ENCODE measurements around the gene ISOC1. TPM values are rescaled to one million over a fixed set of nuclear protein-coding genes. Genes with fewer than 3 reads are reported as not detected.

ISOC1 gene
- total RNA-seq, 1 experiment from 2014 or later, result 12.8 TPM

- no peak overlapping the region for H3K4me3 Mint-ChIP-seq (ENCODE audit: unreplicated experiment)
- no peaks in the 10 kb centered on the region for H3K9me3 Mint-ChIP-seq (ENCODE audit: unreplicated experiment)
- no peak for DNase-seq (ENCODE audit: unreplicated experiment)
- CTCF ChIA-PET, result interaction anchor here (0.8 to 3.9 kb wide), 7 partner anchors 10 to 949 kb away, joined by 3 to 22 read pairs (median 9); partner anchors contain the start of gene ISOC1
- intact Hi-C loops (cut with micrococcal nuclease), result no loop called here
- H3K27me3 Mint-ChIP-seq (ENCODE audit: insufficient read depth, unreplicated experiment), result no peaks in the 10 kb centered on the region
- H3K27ac Mint-ChIP-seq (ENCODE audit: low read depth, unreplicated experiment), result no peak overlapping the region
- TF ChIP-seq CTCF (IDR thresholded peaks at IDR 0.05; ENCODE audit: unreplicated experiment), result no peak
- no peaks in the 10 kb centered on the region for H3K4me1 Mint-ChIP-seq (ENCODE audit: insufficient read depth, unreplicated experiment)
- BruUV-seq (replicated peaks), result no TSS peak
- POLR2A ChIA-PET, result interaction anchor here (0.6 to 1.3 kb wide), 4 partner anchors 16 to 513 kb away, joined by 3 to 4 read pairs (median 4); partner anchors contain the start of gene ISOC1
- H3K36me3 Mint-ChIP-seq (ENCODE audit: insufficient read depth, unreplicated experiment), result no peaks in the 10 kb centered on the region
Measured at GRCh38 chr5:129118826-129119225, 24.3 kb downstream of the ISOC1 start.

DNA sequence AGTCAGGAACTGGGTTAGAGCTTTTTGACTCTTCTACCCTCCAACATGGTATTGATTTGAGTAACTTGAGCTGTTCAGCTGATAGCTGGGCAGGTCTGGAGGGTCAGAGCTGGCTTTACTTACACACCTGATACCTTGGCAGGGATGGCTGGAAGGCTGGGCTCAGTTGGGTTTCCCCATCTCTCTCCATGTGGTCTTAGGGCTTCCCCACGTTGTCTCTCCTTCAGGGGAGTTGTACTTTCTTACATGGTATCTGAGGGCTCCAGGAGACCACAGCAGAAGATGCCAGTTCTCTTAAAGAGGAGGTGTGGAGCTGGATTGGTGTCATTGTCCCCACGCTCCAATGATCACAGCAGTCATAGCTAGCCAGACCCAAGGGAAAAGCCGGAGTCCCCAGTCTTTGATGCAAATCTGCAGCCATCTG, 25.6 kb downstream of the ISOC1 start:
- BruUV-seq (replicated peaks), result no TSS peak
- Mint-ChIP-seq H3K36me3 (ENCODE audit: insufficient read depth, unreplicated experiment) (no peaks in the 10 kb centered on the region), H3K4me3 (ENCODE audit: unreplicated experiment) (no peak overlapping the region), H3K27ac (ENCODE audit: low read depth, unreplicated experiment) (no peak overlapping the region), H3K27me3 (ENCODE audit: insufficient read depth, unreplicated experiment) (no peaks in the 10 kb centered on the region), H3K4me1 (ENCODE audit: insufficient read depth, unreplicated experiment) (no peaks in the 10 kb centered on the region), H3K9me3 (ENCODE audit: unreplicated experiment) (no peaks in the 10 kb centered on the region)
- intact Hi-C loops (cut with micrococcal nuclease), result no loop called here
- no peak for TF ChIP-seq CTCF (IDR thresholded peaks at IDR 0.05; ENCODE audit: unreplicated experiment)
- ChIA-PET CTCF (interaction anchor here (0.7 to 2.9 kb wide), 6 partner anchors 9 to 651 kb away, joined by 3 to 11 read pairs (median 6); no protein-coding TSS in a partner anchor), POLR2A (interaction anchor here (1.3 kb wide), 1 partner anchor 26 kb away, joined by 4 read pairs; the partner anchor contains the start of gene ISOC1)
- DNase-seq (ENCODE audit: unreplicated experiment), result no peak

- no TSS peak for BruUV-seq (replicated peaks)
- intact Hi-C loops (cut with micrococcal nuclease), result no loop called here
- no peak overlapping the region for H3K27ac Mint-ChIP-seq (ENCODE audit: low read depth, unreplicated experiment)
- H3K4me1 Mint-ChIP-seq (ENCODE audit: insufficient read depth, unreplicated experiment), result peaks cover 8% of the 10 kb centered on the region
- TF ChIP-seq CTCF (IDR thresholded peaks at IDR 0.05; ENCODE audit: unreplicated experiment), result no peak
- no peaks in the 10 kb centered on the region for H3K36me3 Mint-ChIP-seq (ENCODE audit: insufficient read depth, unreplicated experiment)
- ChIA-PET POLR2A (no interaction called here), CTCF (interaction anchor here (0.8 kb wide), 1 partner anchor 11 kb away, joined by 3 read pairs; no protein-coding TSS in a partner anchor)
- no peak for DNase-seq (ENCODE audit: unreplicated experiment)
- H3K4me3 Mint-ChIP-seq (ENCODE audit: unreplicated experiment), result no peak overlapping the region
- no peaks in the 10 kb centered on the region for H3K27me3 Mint-ChIP-seq (ENCODE audit: insufficient read depth, unreplicated experiment)
- H3K9me3 Mint-ChIP-seq (ENCODE audit: unreplicated experiment), result no peaks in the 10 kb centered on the region
Measured at GRCh38 chr5:129122560-129122959, 28.0 kb downstream of the ISOC1 start.

DNA sequence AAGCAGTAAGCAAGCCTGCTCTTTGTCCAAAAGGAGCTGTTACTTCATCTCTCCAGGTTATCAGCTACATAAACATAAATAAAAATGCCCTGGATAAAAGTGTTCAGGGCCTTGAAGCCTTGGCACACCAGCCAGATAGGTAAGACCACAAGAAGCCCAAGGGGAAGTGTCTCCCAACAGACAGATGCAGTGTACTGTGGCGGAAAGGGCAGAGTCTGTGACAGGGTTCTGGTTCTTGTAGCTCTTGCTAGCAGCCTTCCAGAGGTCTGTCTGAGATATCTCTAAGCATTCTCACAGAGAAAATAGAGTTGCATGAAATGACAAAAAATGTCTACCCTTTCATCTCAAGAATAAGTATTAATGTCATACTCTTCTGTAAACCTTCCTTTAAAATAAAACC, 30.1 kb downstream of the ISOC1 start:
- no TSS peak for BruUV-seq (replicated peaks)
- intact Hi-C loops (cut with micrococcal nuclease), result loop anchor here (5.0 kb wide), 1 partner anchor 358 kb away; no protein-coding TSS in a partner anchor
- H3K27ac Mint-ChIP-seq (ENCODE audit: low read depth, unreplicated experiment), result no peak overlapping the region
- no peak overlapping the region for H3K4me3 Mint-ChIP-seq (ENCODE audit: unreplicated experiment)
- H3K4me1 Mint-ChIP-seq (ENCODE audit: insufficient read depth, unreplicated experiment), result peaks cover 8% of the 10 kb centered on the region
- ChIA-PET CTCF (interaction anchor here (0.6 to 4.8 kb wide), 13 partner anchors 9 to 727 kb away, joined by 3 to 39 read pairs (median 4); partner anchors contain the start of gene ISOC1), POLR2A (interaction anchor here (1.8 kb wide), 1 partner anchor 29 kb away, joined by 3 read pairs; no protein-coding TSS in a partner anchor)
- DNase-seq (ENCODE audit: unreplicated experiment), result no peak
- H3K27me3 Mint-ChIP-seq (ENCODE audit: insufficient read depth, unreplicated experiment), result no peaks in the 10 kb centered on the region
- no peaks in the 10 kb centered on the region for H3K36me3 Mint-ChIP-seq (ENCODE audit: insufficient read depth, unreplicated experiment)
- H3K9me3 Mint-ChIP-seq (ENCODE audit: unreplicated experiment), result no peaks in the 10 kb centered on the region
- TF ChIP-seq CTCF (IDR thresholded peaks at IDR 0.05; ENCODE audit: unreplicated experiment), result no peak

All from MCF 10A (cell line).